ENCODE measurements around the gene PPP1CA. TPM values are rescaled to one million over a fixed set of nuclear protein-coding genes. Genes with fewer than 3 reads are reported as not detected.

PPP1CA gene
- total and polyA plus RNA-seq, 3 donors from 2014 or later: 79.7 to 129 (median 100) TPM

- Histone ChIP-seq H3K27ac (peak overlapping the region in 1 of 2 donors; percentile 91), H3K36me3 (ENCODE audit: low read depth, missing control alignments) (no peaks in the 10 kb centered on the region), H3K4me3 (no peak overlapping the region), H3K27me3 (no peaks in the 10 kb centered on the region), H3K4me1 (peaks cover 22% of the 10 kb centered on the region), H3K9me3 (no peaks in the 10 kb centered on the region)
- WGBS, 2 donors: 20 to 41% methylated on average over 3 to 9 of the region's 9 CpGs
- no peak for DNase-seq
- TF ChIP-seq POLR2A (IDR thresholded peaks at IDR 0.05) (no peak), CTCF (IDR thresholded peaks at IDR 0.05) (no peak)
- intact Hi-C loops (cut with DNase I; ENCODE audit: low total_unique reads): no loop called here
Observed at GRCh38 chr11:67374571-67375281, 26.9 kb downstream of the PPP1CA start.

GRCh38 chr11:67373648-67374570, 27.7 kb downstream of the PPP1CA start:
- DNase-seq: peak; percentile 62
- Histone ChIP-seq H3K27me3 (no peaks in the 10 kb centered on the region), H3K9me3 (no peaks in the 10 kb centered on the region), H3K4me1 (peaks cover 24% of the 10 kb centered on the region), H3K36me3 (ENCODE audit: low read depth, missing control alignments) (no peaks in the 10 kb centered on the region), H3K4me3 (peak overlapping the region; percentile 64 to 69), H3K27ac (peak overlapping the region; percentile 56 to 91)
- 10 to 19% methylated on average over 23 to 39 of the region's 40 CpGs for WGBS, 2 donors
- TF ChIP-seq CTCF (IDR thresholded peaks at IDR 0.05) (peak in 2 of 3 experiments; percentile 16 to 39), POLR2A (IDR thresholded peaks at IDR 0.05) (no peak)
- intact Hi-C loops (cut with DNase I; ENCODE audit: low total_unique reads): no loop called here

GRCh38 chr11:67372993-67373647, 28.5 kb downstream of the PPP1CA start, which contains the start of gene CLCF1:
CLCF1 (minus strand) TSS chr11:67373598; CDS start chr11:67373539, 59 bp downstream.
- Histone ChIP-seq H3K36me3 (ENCODE audit: low read depth, missing control alignments) (no peaks in the 10 kb centered on the region), H3K4me1 (peaks cover 24% of the 10 kb centered on the region), H3K27me3 (no peaks in the 10 kb centered on the region), H3K9me3 (no peaks in the 10 kb centered on the region), H3K27ac (peak within 1 kb of the TSS; percentile 56 to 91), H3K4me3 (peak within 1 kb of the TSS; percentile 64 to 69)
- intact Hi-C loops (cut with DNase I; ENCODE audit: low total_unique reads): no loop called here
- peak; percentile 53 for DNase-seq
- 0% methylated on average over 12 to 67 of the region's 76 CpGs for WGBS, 2 donors
- TF ChIP-seq POLR2A (IDR thresholded peaks at IDR 0.05) (no peak), CTCF (IDR thresholded peaks at IDR 0.05) (no peak)

GRCh38 chr11:67372321-67372992, 29.2 kb downstream of the PPP1CA start:
- H3K4me3 ChIP-seq: peak overlapping the region; percentile 64 to 69
- no peaks in the 10 kb centered on the region for H3K36me3 ChIP-seq (ENCODE audit: low read depth, missing control alignments)
- no peak for DNase-seq
- H3K27me3 ChIP-seq: no peaks in the 10 kb centered on the region
- WGBS, 2 donors: 0 to 1% methylated on average over 3 to 44 of the region's 78 CpGs
- intact Hi-C loops (cut with DNase I; ENCODE audit: low total_unique reads): no loop called here
- H3K4me1 ChIP-seq: peaks cover 25% of the 10 kb centered on the region
- peak overlapping the region in 1 of 2 donors; percentile 91 for H3K27ac ChIP-seq
- TF ChIP-seq CTCF (IDR thresholded peaks at IDR 0.05) (no peak), POLR2A (IDR thresholded peaks at IDR 0.05) (no peak)
- no peaks in the 10 kb centered on the region for H3K9me3 ChIP-seq
